GM04503 (cell line): Measurements from ENCODE around the gene ATP6V0E1.
A peak's percentile ranks its signal among the peaks of the same experiment; 100 is the strongest.

Experiments used
- DNase-seq: peaks from one replicate; pipeline ENCODE4 v3.0.0-alpha.2; 2012; ENCODE audit warnings: low read depth

Gene ATP6V0E1

DNA sequence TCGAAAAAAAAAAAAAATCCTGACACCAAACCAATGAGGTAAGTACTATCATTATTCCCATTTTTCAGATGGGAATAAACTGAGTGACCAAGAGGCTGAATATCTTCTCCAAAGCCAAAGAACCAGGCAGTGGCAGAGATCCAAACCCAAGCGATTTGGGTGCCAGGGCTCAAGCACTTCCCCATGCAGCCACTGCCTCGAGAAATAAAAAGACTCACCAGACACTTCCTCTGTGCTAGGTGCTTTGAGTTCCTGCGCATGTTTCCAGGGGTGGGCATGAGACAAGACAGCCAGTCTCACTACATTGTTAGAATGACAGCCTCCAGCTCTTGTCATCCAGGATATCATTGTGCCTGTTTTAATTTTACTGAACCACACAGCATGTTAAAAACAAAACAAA, 26.6 kb upstream of the ATP6V0E1 start:
- DNase-seq = no peak

GRCh38 chr5:172957458-172957857, 26.1 kb upstream of the ATP6V0E1 start:
- DNase-seq = no peak

DNA sequence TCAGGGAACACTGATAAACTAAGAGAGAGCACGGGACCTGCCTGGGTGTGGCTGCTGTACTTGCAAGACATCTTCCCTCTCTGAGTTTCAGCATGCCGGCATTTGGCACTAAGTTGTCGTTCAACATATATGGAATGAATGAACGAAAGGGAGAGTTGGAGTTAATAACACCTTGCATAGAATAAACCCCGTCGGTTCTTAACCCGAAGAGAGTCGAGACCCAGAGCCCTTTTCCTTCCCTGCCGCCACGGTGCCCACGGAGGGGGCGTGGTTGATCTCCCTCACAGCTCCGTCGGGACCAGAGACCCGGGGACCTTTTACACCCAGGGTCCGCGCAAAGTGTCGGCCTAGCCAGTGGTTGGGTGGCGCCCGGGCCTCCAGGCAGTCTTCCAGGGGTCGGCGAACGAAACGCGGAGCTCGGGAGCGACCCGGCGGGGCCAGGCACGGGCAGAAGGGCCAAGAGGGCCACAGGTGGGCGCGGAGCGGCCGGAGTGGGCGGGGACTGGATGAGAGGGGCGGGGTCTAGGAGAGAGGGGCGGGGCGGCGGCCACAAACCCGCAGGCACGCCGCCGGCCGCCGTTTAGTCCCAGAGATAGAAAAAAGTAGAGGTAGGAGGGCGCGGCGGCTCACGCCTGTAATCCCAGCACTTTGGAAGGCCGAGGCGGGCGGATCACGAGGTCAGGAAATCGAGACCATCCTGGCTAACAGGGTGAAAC, 25.1 kb upstream of the ATP6V0E1 start:
- DNase-seq = no peak

GRCh38 chr5:172959824-172960799, 23.5 kb upstream of the ATP6V0E1 start:
- DNase-seq = no peak

DNA sequence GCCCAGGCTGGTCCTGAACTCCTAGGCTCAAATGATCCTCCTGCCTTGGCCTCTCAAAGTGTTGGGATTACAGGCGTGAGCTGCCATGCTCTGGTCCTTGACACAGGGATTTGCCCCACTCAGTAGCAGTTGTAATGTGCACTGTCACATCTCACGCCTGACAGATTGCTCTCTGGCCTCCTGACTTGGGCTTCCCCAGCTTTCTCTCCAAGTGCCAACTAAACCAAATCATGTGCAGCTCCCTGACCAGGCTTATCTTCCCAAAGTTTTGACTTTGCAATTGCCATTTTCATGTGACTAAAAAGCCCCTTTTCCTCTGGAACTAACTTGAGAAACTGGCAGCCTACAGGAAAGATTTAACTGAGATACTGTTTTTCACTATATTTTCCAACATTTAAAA, 13.7 kb upstream of the ATP6V0E1 start:
- DNase-seq = no peak

DNA sequence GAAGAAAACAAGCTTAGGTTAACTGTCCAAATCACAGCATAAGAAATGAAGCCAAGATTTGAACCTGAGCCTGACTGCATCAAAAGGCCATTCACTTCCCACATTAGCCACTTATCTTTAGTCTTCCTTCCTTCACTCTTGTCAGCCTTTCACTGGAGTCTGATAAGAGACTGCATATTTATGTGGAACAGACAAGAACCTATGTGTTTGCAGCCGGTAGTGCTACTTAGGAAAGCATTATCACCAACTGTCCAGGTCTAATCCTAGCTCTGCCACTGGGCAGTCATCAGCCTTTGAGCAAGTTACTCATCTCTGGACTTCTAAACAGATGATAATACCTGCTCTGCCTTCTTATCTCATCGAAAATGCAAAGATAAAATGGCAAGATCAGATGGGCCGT, 12.1 kb upstream of the ATP6V0E1 start:
- no peak for DNase-seq

DNA sequence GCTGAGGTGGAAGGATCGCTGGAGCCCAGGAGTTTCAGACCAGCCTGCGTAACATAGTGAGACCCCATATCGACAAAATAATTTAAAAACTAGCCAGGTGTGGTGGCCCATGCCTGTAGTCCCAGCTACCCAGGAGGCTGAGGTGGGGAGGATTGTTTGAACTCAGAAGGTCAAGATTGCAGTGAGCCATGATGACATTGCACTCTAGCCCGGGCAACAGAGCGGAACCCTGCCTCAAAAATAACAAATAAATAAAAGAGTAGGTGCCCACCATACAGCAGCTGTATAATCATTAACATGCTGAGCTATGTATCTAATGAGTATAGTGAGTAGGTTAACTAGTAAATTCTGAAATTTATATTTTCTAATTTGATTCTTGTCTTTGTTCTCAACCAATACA, 11.0 kb upstream of the ATP6V0E1 start:
- DNase-seq = no peak

DNA sequence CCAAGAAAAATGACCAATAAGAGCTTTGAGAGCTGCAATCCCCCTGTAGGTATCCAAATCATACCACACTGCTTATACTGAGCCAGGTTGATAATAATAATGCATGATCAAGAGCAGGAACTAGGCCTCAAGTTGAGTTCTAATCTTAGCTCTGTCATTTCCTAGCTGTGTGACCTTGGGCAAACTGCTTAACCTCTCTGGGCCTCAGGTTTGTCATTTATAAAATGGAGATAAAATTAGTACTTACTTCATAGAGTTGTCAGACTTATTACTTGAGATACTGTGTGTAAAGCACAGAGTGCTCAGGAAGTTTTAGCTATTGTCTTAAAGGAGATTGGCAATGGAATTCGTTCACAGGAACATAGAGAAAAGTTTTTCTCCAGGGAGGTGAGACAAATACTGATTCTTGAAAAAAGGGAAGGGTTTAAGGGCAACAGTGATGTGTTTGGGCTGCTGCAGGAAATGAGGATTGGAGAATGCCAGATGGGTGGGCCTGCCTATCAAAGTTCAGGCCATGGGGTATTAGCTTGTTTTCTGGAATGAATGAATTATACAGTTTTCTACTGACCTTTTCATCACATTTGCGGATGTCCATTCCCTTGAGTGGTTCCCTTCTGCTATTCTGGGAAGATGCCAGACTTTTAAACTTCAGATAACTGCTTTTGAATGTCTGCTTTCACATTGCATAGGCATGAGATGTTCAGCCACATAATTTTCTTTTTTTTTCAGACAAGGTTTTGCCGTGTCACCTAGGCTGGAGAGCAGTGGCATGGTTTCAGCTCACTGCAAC, 10.2 kb upstream of the ATP6V0E1 start:
- no peak for DNase-seq

GRCh38 chr5:172973931-172974330, 9.6 kb upstream of the ATP6V0E1 start:
- no peak for DNase-seq

- DNase-seq = no peak
Measured at GRCh38 chr5:172975289-172975688, 8.3 kb upstream of the ATP6V0E1 start.

- DNase-seq = no peak
Measured at GRCh38 chr5:172979778-172980177, 3.8 kb upstream of the ATP6V0E1 start.

DNA sequence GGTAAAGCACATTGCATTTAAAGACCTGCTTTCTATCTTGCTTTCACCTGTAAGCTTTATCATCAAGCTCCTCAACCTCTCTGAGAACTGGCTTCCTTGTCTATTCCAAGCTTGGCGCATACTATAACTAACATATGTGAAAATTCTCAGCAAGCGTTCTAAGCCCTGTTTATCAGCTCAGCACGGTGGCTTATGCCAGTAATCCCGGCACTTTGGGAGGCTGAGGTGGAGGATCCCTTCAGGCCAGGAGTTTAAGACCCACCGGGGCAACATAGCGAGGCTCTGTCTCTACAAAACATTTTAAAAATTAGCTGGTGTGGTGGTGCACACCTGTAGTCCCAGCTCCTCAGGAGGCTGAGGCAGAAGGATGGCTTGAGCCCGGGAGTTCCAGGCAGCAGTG, 1.6 kb upstream of the ATP6V0E1 start:
- no peak for DNase-seq

DNA sequence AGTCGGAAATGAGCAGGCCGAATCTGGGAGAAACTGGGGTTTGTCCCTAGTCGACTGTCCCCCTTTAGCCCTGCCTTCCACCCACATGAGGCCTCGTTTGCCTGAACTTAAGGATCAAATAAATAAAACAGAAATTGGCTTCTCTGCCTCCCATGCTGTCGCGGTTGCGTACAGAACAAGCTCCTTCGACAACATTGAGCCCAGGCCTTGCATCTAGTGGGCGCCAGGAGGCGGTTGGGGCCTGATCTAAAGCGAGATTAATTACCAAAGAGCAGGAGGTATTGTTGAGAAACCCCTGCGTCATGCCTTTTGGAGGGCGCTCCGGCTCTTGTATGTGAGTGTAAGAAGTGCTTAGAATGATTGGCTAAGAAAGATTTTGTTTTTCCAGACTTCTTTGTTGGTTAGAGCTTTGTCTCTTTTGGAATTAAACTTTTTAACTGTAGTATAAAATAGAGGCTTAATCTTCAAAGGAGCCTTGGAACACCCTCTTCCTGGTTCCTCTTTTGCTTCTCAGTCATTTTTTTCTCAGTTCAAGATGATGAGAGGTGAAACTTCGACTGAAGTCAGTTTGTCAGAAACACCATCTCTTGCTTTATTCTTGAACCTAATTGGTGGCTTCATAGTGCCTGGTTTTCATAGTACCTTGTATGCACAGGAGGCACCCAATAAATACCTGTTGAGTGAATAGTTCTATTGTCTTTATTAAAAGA, 828 bp downstream of the ATP6V0E1 start:
- DNase-seq = peak; percentile 63

DNA sequence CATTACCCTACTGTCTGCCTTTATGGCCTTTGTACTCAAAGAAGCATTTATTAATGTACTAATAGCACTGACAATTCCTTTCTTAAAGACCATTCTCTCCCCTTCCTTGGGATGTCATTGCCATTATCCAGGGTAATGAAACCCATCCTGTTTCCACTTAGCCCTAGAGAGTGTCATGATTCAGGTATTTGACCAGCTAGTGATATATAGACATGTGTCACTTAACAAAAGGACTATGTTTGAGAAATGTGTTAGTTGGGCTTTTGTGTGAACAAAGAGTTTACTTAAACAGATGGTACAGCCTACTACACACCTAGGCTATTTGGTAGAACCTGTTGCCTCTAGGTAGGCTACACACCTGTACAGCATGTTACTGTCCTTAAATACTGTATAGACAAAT, 2.0 kb downstream of the ATP6V0E1 start:
- no peak for DNase-seq

- no peak for DNase-seq
Measured at GRCh38 chr5:172988276-172988675, 4.7 kb downstream of the ATP6V0E1 start.

DNA sequence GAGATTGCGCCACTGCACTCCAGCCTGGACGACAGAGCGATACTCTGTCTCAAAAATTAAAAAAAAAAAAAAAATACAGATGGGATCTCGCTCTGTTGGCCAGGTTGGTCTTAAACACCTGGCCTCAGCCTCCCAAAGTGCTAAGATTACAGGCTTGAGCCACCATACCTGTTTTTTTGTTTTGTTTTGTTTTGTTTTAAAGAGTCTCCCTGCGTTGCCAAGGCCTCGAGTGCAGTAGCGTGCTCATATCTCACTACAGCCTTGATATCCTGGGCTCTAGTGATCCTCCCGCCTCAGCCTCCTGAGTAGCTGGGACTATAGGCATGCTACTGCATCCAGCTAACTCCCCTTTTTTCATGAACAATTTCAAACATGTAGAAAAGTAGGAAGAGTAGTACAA, 7.2 kb downstream of the ATP6V0E1 start:
- no peak for DNase-seq

DNA sequence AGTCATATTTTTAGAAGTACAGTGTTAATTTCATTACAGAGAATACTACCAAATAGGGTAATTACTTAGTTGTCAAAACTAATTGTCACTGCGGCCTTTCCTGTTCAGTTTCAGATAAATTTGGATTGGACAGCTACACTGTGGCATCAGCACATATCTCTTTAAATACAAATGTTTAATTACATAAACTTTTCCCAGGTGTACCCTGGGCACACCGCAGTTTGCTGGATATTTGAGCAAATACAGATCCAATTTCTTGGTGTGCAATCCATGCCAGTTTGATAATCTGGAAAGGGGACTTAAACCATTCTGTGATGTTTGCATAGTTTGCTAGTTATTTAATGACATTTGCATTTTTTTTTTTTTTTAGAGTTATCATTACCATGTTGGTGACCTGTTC, 10.8 kb downstream of the ATP6V0E1 start:
- DNase-seq = no peak

DNA sequence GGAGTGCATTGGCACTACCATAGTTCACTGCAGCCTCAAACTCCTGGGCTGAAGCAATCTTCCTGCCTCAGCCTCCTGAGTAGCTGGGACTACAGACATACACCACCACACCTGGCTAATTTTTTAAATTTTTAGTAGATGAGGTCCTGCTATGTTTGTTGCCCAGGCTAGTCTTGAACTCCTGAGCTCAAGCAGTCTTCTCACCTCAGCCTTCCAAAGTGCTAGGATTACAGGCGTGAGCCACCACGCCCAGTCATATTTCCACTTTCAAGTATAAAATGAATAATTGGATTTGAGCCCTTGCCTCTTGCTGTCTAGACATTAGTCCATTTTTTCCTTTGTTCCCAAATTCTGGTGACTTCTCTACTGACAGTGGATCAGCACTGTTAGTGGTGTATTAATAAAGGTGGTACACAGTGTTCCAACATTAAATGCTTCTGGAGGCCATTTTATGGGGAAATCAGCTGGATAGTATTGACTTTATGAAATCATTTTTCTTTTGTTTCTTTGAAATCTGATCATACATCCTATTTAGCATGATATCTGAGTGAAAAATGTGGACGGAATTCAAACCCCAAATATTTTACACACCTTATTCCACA, 15.9 kb downstream of the ATP6V0E1 start:
- no peak for DNase-seq

DNA sequence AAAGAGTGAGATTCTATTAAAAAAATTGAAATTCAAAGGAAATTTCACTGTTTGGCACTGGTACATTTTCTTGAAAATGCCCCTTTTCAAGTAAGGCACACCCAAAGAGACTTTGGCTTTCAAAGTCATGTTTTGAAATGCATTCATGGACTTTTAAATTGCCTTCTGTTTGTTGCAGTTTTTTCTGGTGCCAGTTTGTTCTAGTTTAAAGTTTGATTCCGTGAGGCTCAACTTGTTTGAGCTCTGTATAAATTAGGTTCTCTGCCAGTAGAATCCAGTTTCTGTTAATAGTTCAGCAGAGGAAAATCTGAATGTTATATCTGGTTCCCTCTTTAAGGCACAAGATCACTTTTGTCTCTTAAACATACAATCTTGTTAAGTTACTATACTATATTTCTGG, 16.4 kb downstream of the ATP6V0E1 start:
- DNase-seq = no peak

DNA sequence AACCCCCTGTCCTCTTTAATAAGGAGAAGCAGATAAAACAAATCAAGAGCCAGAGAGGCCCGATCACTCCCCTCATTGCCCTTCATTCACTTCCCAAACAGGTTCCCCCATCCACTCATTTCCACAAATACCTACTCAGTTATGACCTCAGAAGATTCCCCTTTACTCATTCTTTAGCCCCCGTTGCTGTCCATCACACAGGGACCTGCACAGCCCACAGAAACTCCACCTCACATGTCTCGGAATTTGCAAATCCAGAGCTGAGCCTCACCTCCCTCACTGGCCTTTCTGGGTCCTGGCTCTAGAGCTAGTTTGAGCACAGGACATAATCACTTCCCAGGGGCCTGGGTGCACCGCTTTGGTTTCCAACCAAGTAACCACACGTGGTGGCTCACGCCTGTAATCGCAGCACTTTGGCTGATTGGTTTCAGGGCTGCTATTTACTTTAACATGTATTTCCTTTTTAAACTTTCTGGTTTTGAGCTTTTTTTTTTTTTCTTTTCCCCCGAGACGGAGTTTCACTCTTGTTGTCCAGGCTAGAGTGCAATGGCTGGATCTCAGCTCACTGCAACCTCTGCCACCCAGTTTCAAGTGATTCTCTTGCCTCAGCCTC, 17.8 kb downstream of the ATP6V0E1 start:
- no peak for DNase-seq

GRCh38 chr5:173003360-173003759, 19.8 kb downstream of the ATP6V0E1 start:
- no peak for DNase-seq
